Adrenal gland (tissue), 12 donors: ENCODE results near the gene ADGB. TPM values are rescaled to one million over a fixed set of nuclear protein-coding genes. Genes with fewer than 3 reads are reported as not detected.

Source experiments
- DNase-seq, 7 donors: peaks; one replicate each; pipeline ENCODE4 v3.0.0-alpha.2; 2019 to 2020
- H3K27ac ChIP-seq, 5 donors: fragments of 200-600 bp; sonication (generic) in 4 of 5; 1 replicate in 3 of 5; 2 replicates in 2 of 5; pipeline versions ENCODE4 v1.5.1 to v1.8.0; 2016 to 2020; ENCODE audit warnings: mild to moderate bottlenecking in 1 of 5
- H3K27me3 ChIP-seq: fragments of 200-600 bp; 2 replicates; pipeline ENCODE4 v1.8.0; 2021
- H3K36me3 ChIP-seq, 2 donors: fragments of 200-600 bp; replicated peaks in 1 of 2; 1 replicate in 1 of 2; 2 replicates in 1 of 2; pipeline versions ENCODE4 v1.5.1 to v1.8.0; 2018 to 2022
- H3K4me1 ChIP-seq, 2 donors: fragments of 200-600 bp; replicated peaks in 1 of 2; 1 replicate in 1 of 2; 2 replicates in 1 of 2; pipeline versions ENCODE4 v1.5.1 to v1.8.0; 2018 to 2021
- H3K4me3 ChIP-seq, 4 donors: fragments of 200-600 bp; sonication (generic) in 3 of 4; one replicate each; pipeline ENCODE4 v1.5.1; 2016 to 2018
- H3K9me3 ChIP-seq, 3 donors: fragments of 200-600 bp; sonication (generic) in 1 of 3; replicated peaks in 1 of 3; 1 replicate in 2 of 3; 2 replicates in 1 of 3; pipeline versions ENCODE4 v1.5.1 to v1.8.0; 2016 to 2021
- CTCF ChIP-seq, 6 experiments: fragments of 450-650 bp in 4 of 6; fragments of 200-600 bp in 2 of 6; sonication (generic) in 1 of 6; IDR thresholded peaks; 1 replicate in 5 of 6; 2 replicates in 1 of 6; pipeline versions ENCODE4 v1.5.1 to v1.8.0; 2016 to 2021; ENCODE audit warnings: antibody characterized with exemption in 6 of 6, mild to moderate bottlenecking in 2 of 6, moderate library complexity in 1 of 6
- POLR2A ChIP-seq, 2 donors: fragments of 450-650 bp; IDR thresholded peaks; one replicate each; pipeline ENCODE4 v1.6.1; 2017; ENCODE audit warnings: antibody characterized with exemption in 2 of 2, mild to moderate bottlenecking in 2 of 2, moderate library complexity in 1 of 2
- WGBS, 4 donors: extraction: QIAGEN DNeasy Blood & Tissue Kit in 2 of 4; methylation state at CpG; one replicate each; pipeline versions ENCODE4 v1.1.5 to v1.1.7; 2013 to 2017; 5-methylcytosine and 5-hydroxymethylcytosine counted together
- intact Hi-C, 2 donors: fragments of 100-400 bp; cut with DNase I; formaldehyde crosslinking; loops; one replicate each; pipeline versions ENCODE4 v1.14.1 to v1.15.0; 2022 to 2023
- polyA plus RNA-seq, 3 donors: library from polyadenylated mRNA; stranded (reverse); fragments of 200-250 nt in 2 of 3; fragments of 350-450 nt in 1 of 3; fragmentation: Illumina TruSeq in 1 of 3; extraction: RNeasy Lipid Tissue Mini Kit (QIAGEN cat#74804) in 1 of 3; gene quantifications; one replicate each; pipeline ENCODE4 v1.2.3, GENCODE V29; 2013 to 2014
- total RNA-seq, 9 donors: library from RNA; depleted of rRNA in 4 of 9; stranded (reverse); fragments of >200 nt in 4 of 9; fragments of 120-200 nt in 1 of 9; fragmentation: NEBNext Ultra II Directional in 1 of 9; extraction: Animal tissue kit (Norgen Biotek cat#: 25700) in 1 of 9; gene quantifications; one replicate each; pipeline versions ENCODE4 v1.1.0 to v1.2.4, GENCODE V29; 2013 to 2023
- donor health status: healthy with polysubstance abuse.
- donor health status: Bipolar disorder and iron deficiency.
- donor health status: DM: yes; HTN: yes; CAD: no.
- donor health status: DM: no; HTN: no; CAD: no.
- donor health status: DM: no; HTN: no; CAD: no.
- donor health status: DM: yes; HTN: yes; CAD: no.

Gene ADGB
- total and polyA plus RNA-seq, 12 donors = not detected

DNA sequence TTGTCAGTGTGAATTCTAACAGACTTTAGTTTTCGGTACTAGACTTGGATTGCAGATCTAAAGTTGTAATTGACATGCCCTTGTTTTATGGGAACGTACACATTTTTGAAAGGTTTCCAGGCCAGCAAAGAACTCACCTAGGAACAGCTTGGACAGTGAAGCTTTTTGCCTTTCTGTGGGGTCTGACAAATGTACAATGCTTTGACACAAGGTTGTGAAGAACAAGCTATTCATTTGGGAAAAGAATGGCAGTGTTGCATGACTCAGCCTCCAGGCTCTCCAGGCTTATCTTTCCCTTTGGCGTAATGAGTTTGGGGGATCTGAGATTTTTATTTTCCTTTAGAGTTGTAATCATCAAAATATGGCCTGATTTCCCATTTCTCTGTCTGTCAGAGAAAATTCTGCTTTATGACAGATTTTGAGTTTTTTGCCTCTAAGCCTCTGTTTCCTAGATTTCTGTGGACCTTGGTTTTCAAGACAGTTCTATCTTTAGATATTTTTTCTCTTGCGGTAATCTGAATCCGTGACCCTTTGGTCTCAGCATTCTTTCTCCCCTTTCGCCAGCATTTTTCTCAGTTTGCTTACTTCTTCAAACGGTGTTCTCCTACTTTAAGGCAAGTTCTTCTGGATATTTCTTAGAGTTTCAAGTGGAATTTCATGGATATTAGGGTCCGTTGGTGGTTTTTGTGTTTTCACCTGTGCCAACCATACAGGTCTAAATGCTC lies 221.0 kb downstream of the ADGB start:
- Histone ChIP-seq H3K27ac (no peak overlapping the region), H3K4me1 (no peaks in the 10 kb centered on the region), H3K36me3 (no peaks in the 10 kb centered on the region), H3K27me3 (no peaks in the 10 kb centered on the region), H3K4me3 (no peak overlapping the region), H3K9me3 (no peaks in the 10 kb centered on the region)
- DNase-seq = no peak
- no peak for TF ChIP-seq CTCF (IDR thresholded peaks at IDR 0.05)
- no peak for TF ChIP-seq POLR2A (IDR thresholded peaks at IDR 0.05)
- intact Hi-C loops = no loop called here
- WGBS, 4 donors = 70 to 83% (median 73%) methylated on average over 8 of the region's 8 CpGs

DNA sequence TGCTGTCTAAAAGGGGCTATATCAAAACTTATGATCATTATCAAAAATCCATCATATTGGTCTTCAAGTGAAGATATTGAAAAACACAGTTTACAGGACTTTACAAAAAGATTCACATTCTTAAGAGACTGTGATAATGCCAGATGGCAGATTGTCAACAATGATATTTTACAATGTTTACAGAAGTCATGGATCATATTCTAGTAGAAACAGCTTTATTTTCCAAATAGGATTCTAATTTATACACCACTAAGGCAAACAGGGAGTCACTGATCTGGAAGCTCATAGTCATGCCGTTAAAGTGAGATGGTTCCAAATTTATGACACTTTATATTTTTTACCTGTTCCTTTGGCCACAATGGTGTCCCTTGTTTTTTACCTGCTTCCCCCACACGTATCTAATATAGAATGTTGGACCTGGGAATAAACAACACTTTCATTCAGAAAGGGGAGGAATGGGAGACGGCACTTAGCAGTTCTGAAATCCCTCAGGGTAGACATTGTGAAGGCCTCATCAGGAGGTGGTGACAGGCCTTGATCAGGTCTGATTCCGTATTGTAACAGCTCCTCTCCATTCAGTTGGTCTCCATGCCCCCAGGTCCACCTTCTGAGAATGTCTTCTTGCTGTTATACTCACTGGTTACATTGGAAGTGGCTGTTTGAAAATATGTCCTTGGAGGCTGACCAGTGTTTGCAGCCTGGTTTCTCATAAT lies 228.6 kb downstream of the ADGB start:
- H3K4me1 ChIP-seq = no peaks in the 10 kb centered on the region
- H3K27me3 ChIP-seq = no peaks in the 10 kb centered on the region
- no peak overlapping the region for H3K4me3 ChIP-seq
- no peaks in the 10 kb centered on the region for H3K9me3 ChIP-seq
- H3K27ac ChIP-seq = no peak overlapping the region
- DNase-seq = no peak
- TF ChIP-seq POLR2A (IDR thresholded peaks at IDR 0.05) (no peak), CTCF (IDR thresholded peaks at IDR 0.05) (no peak)
- no peaks in the 10 kb centered on the region for H3K36me3 ChIP-seq
- WGBS, 4 donors = 59 to 73% (median 69%) methylated on average over 4 of the region's 4 CpGs
- intact Hi-C loops = no loop called here

GRCh38 chr6:146829792-146830565 lies 231.2 kb downstream of the ADGB start:
- intact Hi-C loops = no loop called here
- Histone ChIP-seq H3K27me3 (no peaks in the 10 kb centered on the region), H3K27ac (no peak overlapping the region), H3K4me3 (no peak overlapping the region), H3K4me1 (no peaks in the 10 kb centered on the region), H3K36me3 (no peaks in the 10 kb centered on the region), H3K9me3 (no peaks in the 10 kb centered on the region)
- WGBS, 4 donors = 93 to 100% (median 97%) methylated on average over 1 of the region's 1 CpG
- DNase-seq = no peak
- TF ChIP-seq POLR2A (IDR thresholded peaks at IDR 0.05) (no peak), CTCF (IDR thresholded peaks at IDR 0.05) (no peak)

DNA sequence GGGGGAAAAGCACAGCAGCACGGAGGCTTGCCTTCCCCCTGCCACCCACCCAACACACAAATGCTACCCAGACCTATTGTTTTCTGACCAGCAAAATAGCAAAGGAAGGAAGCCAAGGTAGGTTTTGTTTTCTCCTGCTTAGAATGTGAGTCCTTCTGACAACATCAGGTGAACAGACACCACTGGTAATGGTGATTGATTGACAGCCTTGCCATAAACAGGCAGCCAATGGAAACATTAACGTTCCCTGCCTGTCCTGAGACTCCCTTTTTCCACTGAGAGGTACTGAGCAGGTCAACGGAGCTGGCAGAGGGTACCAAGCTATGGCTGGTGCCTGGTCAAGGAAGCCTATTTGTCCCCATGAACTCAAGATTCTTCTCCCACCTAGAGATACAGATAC lies 234.4 kb downstream of the ADGB start:
- Histone ChIP-seq H3K4me1 (no peaks in the 10 kb centered on the region), H3K27ac (no peak overlapping the region), H3K36me3 (no peaks in the 10 kb centered on the region), H3K4me3 (no peak overlapping the region), H3K9me3 (no peaks in the 10 kb centered on the region), H3K27me3 (no peaks in the 10 kb centered on the region)
- TF ChIP-seq CTCF (IDR thresholded peaks at IDR 0.05) = no peak
- no peak for TF ChIP-seq POLR2A (IDR thresholded peaks at IDR 0.05)
- WGBS, 4 donors = 66 to 78% (median 73%) methylated on average over 3 of the region's 3 CpGs
- intact Hi-C loops = no loop called here
- DNase-seq = no peak
